Liver (tissue), 3 donors: ENCODE measurements around the gene MYO16.

Experiments used
- ATF3 ChIP-seq: IDR thresholded peaks from 2 replicates; pipeline ENCODE4 v1.6.1; 2016; ENCODE audit warnings: antibody characterized with exemption
- CTCF ChIP-seq: fragments of 150-350 bp; IDR thresholded peaks from 2 replicates; pipeline ENCODE4 v1.5.1; 2017; ENCODE audit warnings: improper control_type of control experiment, low read depth, low read length; ENCODE audit not compliant: missing input control
- FOXA1 ChIP-seq: IDR thresholded peaks from 2 replicates; pipeline ENCODE4 v1.6.1; 2016; ENCODE audit warnings: antibody characterized with exemption
- GABPA ChIP-seq, 2 donors: IDR thresholded peaks in 1 of 2; conservative IDR thresholded peaks in 1 of 2; 2 replicates each; pipeline ENCODE4 v1.6.1; 2016; ENCODE audit warnings: antibody characterized with exemption in 2 of 2, mild to moderate bottlenecking in 1 of 2, moderate library complexity in 1 of 2
- HNF4G ChIP-seq: IDR thresholded peaks from 2 replicates; pipeline ENCODE4 v1.6.1; 2016; ENCODE audit warnings: antibody characterized with exemption
- JUND ChIP-seq, 2 donors: IDR thresholded peaks; 2 replicates each; pipeline ENCODE4 v1.6.1; 2016; ENCODE audit warnings: antibody characterized with exemption in 2 of 2
- MAX ChIP-seq: IDR thresholded peaks from 2 replicates; pipeline ENCODE4 v1.6.1; 2016; ENCODE audit warnings: antibody characterized with exemption
- RAD21 ChIP-seq, 2 donors: IDR thresholded peaks; 2 replicates each; pipeline ENCODE4 v1.6.1; 2016; ENCODE audit warnings: antibody characterized with exemption in 2 of 2, mild to moderate bottlenecking in 2 of 2
- REST ChIP-seq: IDR thresholded peaks from 2 replicates; pipeline ENCODE4 v1.6.1; 2016; ENCODE audit warnings: antibody characterized with exemption, mild to moderate bottlenecking
- SP1 ChIP-seq: IDR thresholded peaks from 2 replicates; pipeline ENCODE4 v1.6.1; 2018; ENCODE audit warnings: antibody characterized with exemption, mild to moderate bottlenecking
- donor health status: healthy.
- donor health status: healthy.

GRCh38 chr13:108588516-108588915 lies 40.9 kb upstream of the MYO16 start:
- TF ChIP-seq MAX (no peak), JUND (IDR thresholded peaks at IDR 0.05) (no peak), SP1 (no peak), HNF4G (no peak), CTCF (no peak), REST (no peak), FOXA1 (no peak), GABPA (IDR thresholded peaks at IDR 0.05 in 1 of 2, conservative IDR thresholded peaks at IDR 0.05 in 1 of 2) (no peak), RAD21 (IDR thresholded peaks at IDR 0.05) (no peak), ATF3 (no peak)
